SU-DHL-6 (cell line): ENCODE data around the gene CEP44.

Experiments used
- EZH2phosphoT487 ChIP-seq: fragments of 200-600 bp; sonication (generic), shearing (Covaris generic); conservative IDR thresholded peaks from 2 replicates; pipeline ENCODE4 v1.6.1; 2018; ENCODE audit warnings: mild to moderate bottlenecking, antibody characterized with exemption, low read length, moderate library complexity, mixed read lengths
- TF ChIP-seq, protein P1 (sequence below): fragments of 200-600 bp; sonication (generic); IDR thresholded peaks from one replicate; pipeline ENCODE4 v1.5.1; 2017; ENCODE audit warnings: antibody characterized with exemption, mild to moderate bottlenecking, low read length, moderate library complexity; ENCODE audit not compliant: insufficient read depth, poor library complexity, severe bottlenecking

GRCh38 chr4:174252412-174252811 lies 31.3 kb upstream of the CEP44 start:
- TF ChIP-seq, protein P1, sequence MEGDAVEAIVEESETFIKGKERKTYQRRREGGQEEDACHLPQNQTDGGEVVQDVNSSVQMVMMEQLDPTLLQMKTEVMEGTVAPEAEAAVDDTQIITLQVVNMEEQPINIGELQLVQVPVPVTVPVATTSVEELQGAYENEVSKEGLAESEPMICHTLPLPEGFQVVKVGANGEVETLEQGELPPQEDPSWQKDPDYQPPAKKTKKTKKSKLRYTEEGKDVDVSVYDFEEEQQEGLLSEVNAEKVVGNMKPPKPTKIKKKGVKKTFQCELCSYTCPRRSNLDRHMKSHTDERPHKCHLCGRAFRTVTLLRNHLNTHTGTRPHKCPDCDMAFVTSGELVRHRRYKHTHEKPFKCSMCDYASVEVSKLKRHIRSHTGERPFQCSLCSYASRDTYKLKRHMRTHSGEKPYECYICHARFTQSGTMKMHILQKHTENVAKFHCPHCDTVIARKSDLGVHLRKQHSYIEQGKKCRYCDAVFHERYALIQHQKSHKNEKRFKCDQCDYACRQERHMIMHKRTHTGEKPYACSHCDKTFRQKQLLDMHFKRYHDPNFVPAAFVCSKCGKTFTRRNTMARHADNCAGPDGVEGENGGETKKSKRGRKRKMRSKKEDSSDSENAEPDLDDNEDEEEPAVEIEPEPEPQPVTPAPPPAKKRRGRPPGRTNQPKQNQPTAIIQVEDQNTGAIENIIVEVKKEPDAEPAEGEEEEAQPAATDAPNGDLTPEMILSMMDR = no peak
- TF ChIP-seq EZH2phosphoT487 = no peak
